PC-9 (cell line): ENCODE measurements around the gene ELMO2. TPM values are rescaled to one million over a fixed set of nuclear protein-coding genes. Genes with fewer than 3 reads are reported as not detected.

Source experiments
- BruUV-seq: library from RNA; stranded (reverse); fragments of 400-500 nt; replicated peaks from 2 replicates; lab custom pipeline; 2021; lab: Mats Ljungman, UMichigan
- CTCF ChIA-PET: fragments of 300-600 bp; sonication (Branson Sonifier 250); formaldehyde crosslinking; loops from one replicate; lab custom pipeline; 2022; ENCODE audit warnings: antibody characterized with exemption; lab: Charles Lee
- POLR2A ChIA-PET: fragments of 300-600 bp; sonication (Branson Sonifier 250); formaldehyde crosslinking; loops from one replicate; lab custom pipeline; 2022; ENCODE audit warnings: antibody characterized with exemption; ENCODE audit not compliant: unreplicated experiment; lab: Charles Lee
- DNase-seq, 2 experiments: peaks; one replicate each; pipeline versions ENCODE4 v3.0.0 to v3.0.0-alpha.2; 2015 to 2022; ENCODE audit warnings: mixed read lengths in 1 of 2
- H2AFZ ChIP-seq: fragments of 200-600 bp; sonication (generic); 2 replicates; pipeline ENCODE4 v1.8.1; 2017; ENCODE audit warnings: antibody characterized with exemption
- H3F3A ChIP-seq: fragments of 200-600 bp; sonication (generic); 2 replicates; pipeline ENCODE4 v1.8.1; 2017; ENCODE audit warnings: antibody characterized with exemption, mild to moderate bottlenecking, low read depth; ENCODE audit not compliant: insufficient read depth
- H3K27ac ChIP-seq: fragments of 200-600 bp; sonication (generic); 2 replicates; pipeline ENCODE4 v1.6.1; 2016; ENCODE audit warnings: mixed run types
- H3K27me3 ChIP-seq: fragments of 200-600 bp; sonication (generic); 2 replicates; pipeline ENCODE4 v1.6.1; 2016; ENCODE audit warnings: low read depth, mixed run types; ENCODE audit not compliant: insufficient read depth
- H3K36me3 ChIP-seq: fragments of 200-600 bp; sonication (generic); 2 replicates; pipeline ENCODE4 v1.6.1; 2016; ENCODE audit warnings: low read depth, mixed run types
- H3K4me1 ChIP-seq: fragments of 200-600 bp; sonication (generic); replicated peaks from 2 replicates; pipeline ENCODE4 v1.6.1; 2016; ENCODE audit warnings: mixed run types; ENCODE audit not compliant: insufficient read depth
- H3K4me2 ChIP-seq: fragments of 200-600 bp; sonication (generic); 2 replicates; pipeline ENCODE4 v1.6.1; 2017; ENCODE audit warnings: mixed run types
- H3K4me3 ChIP-seq: fragments of 200-600 bp; sonication (generic); 2 replicates; pipeline ENCODE4 v1.6.1; 2016; ENCODE audit warnings: mixed run types
- H3K79me2 ChIP-seq: fragments of 200-600 bp; sonication (generic); 2 replicates; pipeline ENCODE4 v1.6.1; 2017; ENCODE audit warnings: low read depth, mixed run types
- H3K9me2 ChIP-seq: fragments of 200-600 bp; sonication (generic); 2 replicates; pipeline ENCODE4 v1.8.1; 2017; ENCODE audit warnings: mild to moderate bottlenecking; ENCODE audit not compliant: insufficient read depth
- H3K9me3 ChIP-seq: fragments of 200-600 bp; sonication (generic); 2 replicates; pipeline ENCODE4 v1.8.1; 2016; ENCODE audit warnings: low read depth; ENCODE audit not compliant: insufficient read depth
- H4K20me1 ChIP-seq: fragments of 200-600 bp; sonication (generic); 2 replicates; pipeline ENCODE4 v1.8.1; 2017; ENCODE audit not compliant: insufficient read depth
- CTCF ChIP-seq: fragments of 200-600 bp; sonication (generic); conservative IDR thresholded peaks from 2 replicates; pipeline ENCODE4 v1.6.1; 2017; ENCODE audit warnings: mixed run types, antibody characterized with exemption, mild to moderate bottlenecking, moderate library complexity
- EZH2 ChIP-seq: fragments of 200-600 bp; sonication (generic); IDR thresholded peaks from 2 replicates; pipeline ENCODE4 v1.8.0; 2017; ENCODE audit warnings: antibody characterized with exemption, low read depth
- intact Hi-C: fragments of 100-400 bp; cut with micrococcal nuclease; formaldehyde crosslinking; loops from one replicate; pipeline ENCODE4 v1.10.0; 2022; ENCODE audit not compliant: unreplicated experiment
- total RNA-seq: library from RNA; stranded (reverse); gene quantifications from 2 replicates; pipeline ENCODE4 v1.2.3, GENCODE V29; 2021

Gene ELMO2
- total RNA-seq, 1 experiment from 2014 or later = 29.4 TPM

- Histone ChIP-seq H3K27me3 (peaks cover 88% of the 10 kb centered on the region), H3K4me2 (no peak overlapping the region), H3K27ac (no peak overlapping the region), H3K79me2 (no peaks in the 10 kb centered on the region), H2AFZ (no peak overlapping the region), H3K4me1 (no peaks in the 10 kb centered on the region), H3K36me3 (no peaks in the 10 kb centered on the region), H3K9me3 (no peaks in the 10 kb centered on the region), H3F3A (no peaks in the 10 kb centered on the region), H3K9me2 (no peaks in the 10 kb centered on the region), H4K20me1 (peaks cover 3% of the 10 kb centered on the region; the same call in 1 of the 2 replicates), H3K4me3 (no peak overlapping the region)
- DNase-seq = no peak
- TF ChIP-seq CTCF = no peak
- ChIA-PET CTCF (no interaction called here), POLR2A (interaction anchor here (0.6 kb wide), 1 partner anchor 436 kb away, joined by 4 read pairs; no protein-coding TSS in a partner anchor)
- intact Hi-C loops = no loop called here
- BruUV-seq = no TSS peak
These were observed 33.4 kb upstream of the ELMO2 start for GRCh38 chr20:46439837-46440236.

- Histone ChIP-seq H3K9me2 (no peaks in the 10 kb centered on the region), H3K4me3 (no peak overlapping the region), H3F3A (no peaks in the 10 kb centered on the region), H3K36me3 (no peaks in the 10 kb centered on the region), H3K9me3 (no peaks in the 10 kb centered on the region), H3K4me2 (no peak overlapping the region), H2AFZ (no peak overlapping the region), H3K27me3 (peaks cover 88% of the 10 kb centered on the region), H4K20me1 (no peaks in the 10 kb centered on the region), H3K27ac (no peak overlapping the region), H3K4me1 (no peaks in the 10 kb centered on the region), H3K79me2 (no peaks in the 10 kb centered on the region)
- TF ChIP-seq CTCF = peak; percentile 62
- no peak for TF ChIP-seq EZH2
- DNase-seq = peak; percentile 29 to 53
- POLR2A ChIA-PET = no interaction called here
- intact Hi-C loops = loop anchor here (1.0 kb wide), 3 partner anchors 131 to 415 kb away; no protein-coding TSS in a partner anchor
- BruUV-seq = no TSS peak
- CTCF ChIA-PET = interaction anchor here (1.0 to 2.3 kb wide), 3 partner anchors 14 to 468 kb away, joined by 3 to 9 read pairs (median 5); no protein-coding TSS in a partner anchor
These were observed 31.8 kb upstream of the ELMO2 start for GRCh38 chr20:46438156-46438750.

- no peak overlapping the region for H3K4me3 ChIP-seq
- ChIA-PET CTCF (no interaction called here), POLR2A (no interaction called here)
- DNase-seq = no peak
- intact Hi-C loops = no loop called here
- peaks cover 89% of the 10 kb centered on the region for H3K27me3 ChIP-seq
- H3K9me2 ChIP-seq = no peaks in the 10 kb centered on the region
- TF ChIP-seq EZH2 (no peak), CTCF (no peak)
- H3K9me3 ChIP-seq = no peaks in the 10 kb centered on the region
- no peak overlapping the region for H3K4me2 ChIP-seq
- H3F3A ChIP-seq = no peaks in the 10 kb centered on the region
- H2AFZ ChIP-seq = no peak overlapping the region
- H3K79me2 ChIP-seq = no peaks in the 10 kb centered on the region
- no peaks in the 10 kb centered on the region for H4K20me1 ChIP-seq
- no peak overlapping the region for H3K27ac ChIP-seq
- no peaks in the 10 kb centered on the region for H3K36me3 ChIP-seq
- no TSS peak for BruUV-seq
- H3K4me1 ChIP-seq = no peaks in the 10 kb centered on the region
These were observed 28.7 kb upstream of the ELMO2 start for GRCh38 chr20:46435146-46435545.
